Measurements from ENCODE around the gene SH3RF2.
"Not testable (repeated sequence)": the region's sequence is repeated elsewhere in the genome, so short reads cannot be mapped to it uniquely, and the experiment has no call there.

Gene SH3RF2

DNA sequence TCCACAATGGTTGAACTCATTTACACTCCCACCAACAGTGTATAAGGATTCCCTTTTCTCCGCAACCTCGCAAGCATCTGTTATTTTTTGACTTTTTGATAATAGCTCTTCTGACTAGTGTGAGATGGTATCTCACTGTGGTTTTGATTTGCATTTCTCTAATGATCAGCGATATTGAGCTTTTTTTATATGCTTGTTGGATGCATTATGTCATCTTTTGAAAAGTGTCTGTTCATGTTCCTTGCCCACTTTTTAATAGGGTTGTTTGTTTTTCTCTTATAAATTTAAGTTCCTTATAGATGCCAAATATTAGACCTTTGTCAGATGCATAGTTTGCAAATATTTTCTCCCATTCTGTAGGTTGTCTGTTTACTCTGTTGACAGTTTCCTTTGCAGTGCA, 17.8 kb downstream of the SH3RF2 start:
- peaks cover 0 to 41% (median 13%) of the 10 kb centered on the region in 5 experiments for H3K27me3 ChIP-seq (replicated peaks in 2 of 5; ENCODE audit: control insufficient read depth in 4 of 5, insufficient read depth in 5 of 5, low read length in 4 of 5)

GRCh38 chr5:145957388-145957787, 21.0 kb downstream of the SH3RF2 start:
- Histone ChIP-seq H3K27me3 (replicated peaks in 2 of 5; ENCODE audit: control insufficient read depth in 4 of 5, insufficient read depth in 5 of 5, low read length in 4 of 5) (peaks cover 0 to 12% (median 5%) of the 10 kb centered on the region in 5 experiments), H3K36me3 (ENCODE audit: control insufficient read depth in 4 of 4, insufficient read depth in 4 of 4, low read length in 3 of 4) (no peaks in the 10 kb centered on the region), H3K9me3 (ENCODE audit: control extremely low read depth in 1 of 5, control insufficient read depth in 4 of 5, insufficient read depth in 2 of 5, low read depth in 1 of 5, low read length in 4 of 5) (peaks cover 0 to 4% (median 0%) of the 10 kb centered on the region in 5 experiments), H3K27ac (ENCODE audit: insufficient read depth in 1 of 2, low read depth in 1 of 2, low read length in 2 of 2, poor library complexity in 1 of 2, severe bottlenecking in 2 of 2) (no peak overlapping the region), H3K4me3 (ENCODE audit: control insufficient read depth in 1 of 7, extremely low read depth in 1 of 7, insufficient read depth in 4 of 7, low read depth in 2 of 7, low read length in 6 of 7) (no peak overlapping the region), H3K4me1 (ENCODE audit: control extremely low read depth in 1 of 4, control insufficient read depth in 4 of 4, insufficient read depth in 4 of 4, low read length in 3 of 4) (no peaks in the 10 kb centered on the region)
- no peak for DNase-seq
- ChIA-PET CTCF (no interaction called here), POLR2A (no interaction called here)
- WGBS (ENCODE audit: insufficient coverage), result 94% methylated on average over 2 of the region's 3 CpGs

More for the DNA sequence above, 17.8 kb downstream of the SH3RF2 start:
- H3K9me3 ChIP-seq (ENCODE audit: control extremely low read depth in 1 of 5, control insufficient read depth in 4 of 5, insufficient read depth in 2 of 5, low read depth in 1 of 5, low read length in 4 of 5); CTCF ChIA-PET; H3K36me3 ChIP-seq (ENCODE audit: control insufficient read depth in 4 of 4, insufficient read depth in 4 of 4, low read length in 3 of 4); H3K4me3 ChIP-seq (ENCODE audit: control insufficient read depth in 1 of 7, extremely low read depth in 1 of 7, insufficient read depth in 4 of 7, low read depth in 2 of 7, low read length in 6 of 7); DNase-seq; H3K4me1 ChIP-seq (ENCODE audit: control extremely low read depth in 1 of 4, control insufficient read depth in 4 of 4, insufficient read depth in 4 of 4, low read length in 3 of 4); H3K27ac ChIP-seq (ENCODE audit: insufficient read depth in 1 of 2, low read depth in 1 of 2, low read length in 2 of 2, poor library complexity in 1 of 2, severe bottlenecking in 2 of 2); POLR2A ChIA-PET: not testable (repeated sequence)
- no CpG with 5 or more reads among the region's 3 CpGs for WGBS (ENCODE audit: insufficient coverage)

DNA sequence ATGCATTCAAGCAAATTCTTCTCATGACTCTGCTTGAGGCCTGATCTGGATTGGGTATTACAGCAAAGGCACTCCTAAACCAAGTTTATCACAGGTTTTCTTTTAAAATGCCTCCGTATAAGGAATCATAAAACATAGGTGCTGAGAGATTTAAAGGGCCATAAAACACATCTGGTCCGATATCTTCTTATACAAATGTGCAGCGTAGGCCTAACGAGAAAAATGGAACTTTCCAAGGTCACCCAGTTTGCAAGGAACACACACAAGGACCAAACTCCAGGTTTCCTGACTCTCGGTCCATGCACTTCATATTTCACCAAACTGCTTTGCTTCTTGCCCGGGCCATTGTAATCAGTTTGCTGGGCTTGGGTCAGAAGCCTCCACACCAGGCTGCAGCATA, 22.1 kb downstream of the SH3RF2 start:
- Histone ChIP-seq H3K4me3 (ENCODE audit: control insufficient read depth in 1 of 7, extremely low read depth in 1 of 7, insufficient read depth in 4 of 7, low read depth in 2 of 7, low read length in 6 of 7) (no peak overlapping the region), H3K4me1 (ENCODE audit: control extremely low read depth in 1 of 4, control insufficient read depth in 4 of 4, insufficient read depth in 4 of 4, low read length in 3 of 4) (no peaks in the 10 kb centered on the region), H3K27me3 (replicated peaks in 2 of 5; ENCODE audit: control insufficient read depth in 4 of 5, insufficient read depth in 5 of 5, low read length in 4 of 5) (peaks cover 0 to 4% (median 3%) of the 10 kb centered on the region in 5 experiments), H3K9me3 (ENCODE audit: control extremely low read depth in 1 of 5, control insufficient read depth in 4 of 5, insufficient read depth in 2 of 5, low read depth in 1 of 5, low read length in 4 of 5) (peaks cover 0 to 4% (median 0%) of the 10 kb centered on the region in 5 experiments), H3K36me3 (ENCODE audit: control insufficient read depth in 4 of 4, insufficient read depth in 4 of 4, low read length in 3 of 4) (no peaks in the 10 kb centered on the region), H3K27ac (ENCODE audit: insufficient read depth in 1 of 2, low read depth in 1 of 2, low read length in 2 of 2, poor library complexity in 1 of 2, severe bottlenecking in 2 of 2) (no peak overlapping the region)
- WGBS (ENCODE audit: insufficient coverage), result 94% methylated on average over 6 of the region's 6 CpGs
- no peak for DNase-seq
- ChIA-PET CTCF (no interaction called here), POLR2A (no interaction called here)

- Histone ChIP-seq H3K9me3 (ENCODE audit: control extremely low read depth in 1 of 5, control insufficient read depth in 4 of 5, insufficient read depth in 2 of 5, low read depth in 1 of 5, low read length in 4 of 5) (no peaks in the 10 kb centered on the region), H3K4me3 (ENCODE audit: control insufficient read depth in 1 of 7, extremely low read depth in 1 of 7, insufficient read depth in 4 of 7, low read depth in 2 of 7, low read length in 6 of 7) (no peak overlapping the region), H3K4me1 (ENCODE audit: control extremely low read depth in 1 of 4, control insufficient read depth in 4 of 4, insufficient read depth in 4 of 4, low read length in 3 of 4) (no peaks in the 10 kb centered on the region), H3K36me3 (ENCODE audit: control insufficient read depth in 4 of 4, insufficient read depth in 4 of 4, low read length in 3 of 4) (no peaks in the 10 kb centered on the region), H3K27me3 (replicated peaks in 2 of 5; ENCODE audit: control insufficient read depth in 4 of 5, insufficient read depth in 5 of 5, low read length in 4 of 5) (peaks cover 0 to 3% (median 0%) of the 10 kb centered on the region in 5 experiments), H3K27ac (ENCODE audit: insufficient read depth in 1 of 2, low read depth in 1 of 2, low read length in 2 of 2, poor library complexity in 1 of 2, severe bottlenecking in 2 of 2) (no peak overlapping the region)
- DNase-seq, result no peak
- ChIA-PET CTCF (interaction anchor here (1.0 kb wide), 1 partner anchor 48 kb away, joined by 5 read pairs; no protein-coding TSS in a partner anchor), POLR2A (no interaction called here)
- WGBS (ENCODE audit: insufficient coverage), result no CpG with 5 or more reads among the region's 1 CpG
These were observed 23.8 kb downstream of the SH3RF2 start for GRCh38 chr5:145960166-145960565.

GRCh38 chr5:145960848-145961600, 24.6 kb downstream of the SH3RF2 start:
- ChIA-PET POLR2A (no interaction called here), CTCF (interaction anchor here (1.0 kb wide), 1 partner anchor 47 kb away, joined by 5 read pairs; no protein-coding TSS in a partner anchor)
- H3K27ac ChIP-seq (ENCODE audit: insufficient read depth in 1 of 2, low read depth in 1 of 2, low read length in 2 of 2, poor library complexity in 1 of 2, severe bottlenecking in 2 of 2), result no peak overlapping the region
- H3K4me3 ChIP-seq (ENCODE audit: control insufficient read depth in 1 of 7, extremely low read depth in 1 of 7, insufficient read depth in 4 of 7, low read depth in 2 of 7, low read length in 6 of 7), result no peak overlapping the region
- no peaks in the 10 kb centered on the region for H3K36me3 ChIP-seq (ENCODE audit: control insufficient read depth in 4 of 4, insufficient read depth in 4 of 4, low read length in 3 of 4)
- no peaks in the 10 kb centered on the region for H3K4me1 ChIP-seq (ENCODE audit: control extremely low read depth in 1 of 4, control insufficient read depth in 4 of 4, insufficient read depth in 4 of 4, low read length in 3 of 4)
- H3K27me3 ChIP-seq (replicated peaks in 2 of 5; ENCODE audit: control insufficient read depth in 4 of 5, insufficient read depth in 5 of 5, low read length in 4 of 5), result peaks cover 0 to 3% (median 0%) of the 10 kb centered on the region in 5 experiments
- H3K9me3 ChIP-seq (ENCODE audit: control extremely low read depth in 1 of 5, control insufficient read depth in 4 of 5, insufficient read depth in 2 of 5, low read depth in 1 of 5, low read length in 4 of 5), result no peaks in the 10 kb centered on the region
- WGBS (ENCODE audit: insufficient coverage), result 95% methylated on average over 2 of the region's 4 CpGs
- DNase-seq, result no peak

DNA sequence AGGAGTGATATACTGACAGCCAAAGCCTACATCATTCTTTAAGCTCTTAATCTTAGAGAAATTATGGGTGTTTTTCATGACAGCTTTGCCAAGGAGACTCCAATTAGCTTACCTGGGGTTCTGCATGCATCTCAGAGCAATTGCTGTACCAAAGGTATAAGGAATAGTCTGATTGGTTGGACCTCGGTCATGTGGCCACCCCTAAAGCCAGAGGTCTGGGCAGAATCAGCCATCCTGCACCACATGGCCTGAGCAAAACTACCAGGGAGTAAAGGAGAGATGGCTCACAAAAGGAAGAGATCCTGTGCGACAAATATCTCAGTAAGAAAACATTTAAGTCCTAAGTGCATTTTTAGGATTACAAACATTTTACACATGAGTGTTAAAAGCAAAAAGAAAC, 25.6 kb downstream of the SH3RF2 start:
- Histone ChIP-seq H3K27me3 (replicated peaks in 2 of 5; ENCODE audit: control insufficient read depth in 4 of 5, insufficient read depth in 5 of 5, low read length in 4 of 5) (peaks cover 0 to 3% (median 0%) of the 10 kb centered on the region in 5 experiments), H3K27ac (ENCODE audit: insufficient read depth in 1 of 2, low read depth in 1 of 2, low read length in 2 of 2, poor library complexity in 1 of 2, severe bottlenecking in 2 of 2) (no peak overlapping the region), H3K4me1 (ENCODE audit: control extremely low read depth in 1 of 4, control insufficient read depth in 4 of 4, insufficient read depth in 4 of 4, low read length in 3 of 4) (no peaks in the 10 kb centered on the region), H3K9me3 (ENCODE audit: control extremely low read depth in 1 of 5, control insufficient read depth in 4 of 5, insufficient read depth in 2 of 5, low read depth in 1 of 5, low read length in 4 of 5) (no peaks in the 10 kb centered on the region), H3K4me3 (ENCODE audit: control insufficient read depth in 1 of 7, extremely low read depth in 1 of 7, insufficient read depth in 4 of 7, low read depth in 2 of 7, low read length in 6 of 7) (no peak overlapping the region), H3K36me3 (ENCODE audit: control insufficient read depth in 4 of 4, insufficient read depth in 4 of 4, low read length in 3 of 4) (no peaks in the 10 kb centered on the region)
- POLR2A ChIA-PET, result no interaction called here
- 95% methylated on average over 2 of the region's 2 CpGs for WGBS (ENCODE audit: insufficient coverage)
- CTCF ChIA-PET, result no interaction called here
- DNase-seq, result no peak

DNA sequence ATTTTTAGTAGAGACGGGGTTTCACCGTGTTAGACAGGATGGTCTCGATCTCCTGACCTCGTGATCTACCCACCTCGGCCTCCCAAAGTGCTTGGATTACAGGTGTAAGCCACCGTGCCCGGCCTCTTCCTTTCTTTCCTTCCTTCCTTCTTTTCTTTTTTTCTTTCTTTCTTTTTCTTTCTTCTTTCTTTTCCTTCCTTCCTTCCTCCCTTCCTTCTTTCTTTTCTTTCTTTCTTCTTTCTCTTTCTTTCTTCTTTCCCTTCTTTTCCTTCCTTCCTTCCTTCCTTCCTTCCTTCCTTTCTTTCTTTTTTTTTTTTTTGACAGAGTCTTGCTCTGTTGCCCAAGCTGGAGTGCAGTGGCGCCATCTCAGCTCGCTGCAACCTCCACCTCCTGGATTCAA, 27.6 kb downstream of the SH3RF2 start:
- CTCF ChIA-PET; DNase-seq; H3K27me3 ChIP-seq (replicated peaks in 2 of 5; ENCODE audit: control insufficient read depth in 4 of 5, insufficient read depth in 5 of 5, low read length in 4 of 5); H3K4me1 ChIP-seq (ENCODE audit: control extremely low read depth in 1 of 4, control insufficient read depth in 4 of 4, insufficient read depth in 4 of 4, low read length in 3 of 4); H3K27ac ChIP-seq (ENCODE audit: insufficient read depth in 1 of 2, low read depth in 1 of 2, low read length in 2 of 2, poor library complexity in 1 of 2, severe bottlenecking in 2 of 2); H3K36me3 ChIP-seq (ENCODE audit: control insufficient read depth in 4 of 4, insufficient read depth in 4 of 4, low read length in 3 of 4); POLR2A ChIA-PET; H3K9me3 ChIP-seq (ENCODE audit: control extremely low read depth in 1 of 5, control insufficient read depth in 4 of 5, insufficient read depth in 2 of 5, low read depth in 1 of 5, low read length in 4 of 5); H3K4me3 ChIP-seq (ENCODE audit: control insufficient read depth in 1 of 7, extremely low read depth in 1 of 7, insufficient read depth in 4 of 7, low read depth in 2 of 7, low read length in 6 of 7): not testable (repeated sequence)
- over 99% methylated on average over 7 of the region's 9 CpGs for WGBS (ENCODE audit: insufficient coverage)
